Neural progenitor cell (in vitro differentiated cells): Measurements from ENCODE around the gene DPYD. TPM values are rescaled to one million over a fixed set of nuclear protein-coding genes. Genes with fewer than 3 reads are reported as not detected.

Source experiments
- DNase-seq: peaks from one replicate; pipeline ENCODE4 v3.0.0-alpha.2; 2016; ENCODE audit warnings: low spot score
- H2AFZ ChIP-seq: fragments of 200-600 bp; sonication (generic); replicated peaks from 2 replicates; pipeline ENCODE4 v1.6.1; 2016; ENCODE audit warnings: antibody characterized with exemption
- H3F3A ChIP-seq: fragments of 200-600 bp; sonication (generic); 2 replicates; pipeline ENCODE4 v1.6.1; 2016; ENCODE audit warnings: antibody characterized with exemption, low read depth
- H3K27ac ChIP-seq: fragments of 200-600 bp; sonication (generic); 2 replicates; pipeline ENCODE4 v1.5.1; 2016; ENCODE audit warnings: mild to moderate bottlenecking
- H3K27me3 ChIP-seq: fragments of 200-600 bp; sonication (generic); 2 replicates; pipeline ENCODE4 v1.6.1; 2016; ENCODE audit warnings: mild to moderate bottlenecking, moderate library complexity
- H3K36me3 ChIP-seq: fragments of 200-600 bp; sonication (generic); 2 replicates; pipeline ENCODE4 v1.5.1; 2016
- H3K4me1 ChIP-seq: fragments of 200-600 bp; sonication (generic); 2 replicates; pipeline ENCODE4 v1.6.1; 2016; ENCODE audit warnings: mixed run types
- H3K4me2 ChIP-seq: fragments of 200-600 bp; sonication (generic); 2 replicates; pipeline ENCODE4 v1.6.1; 2016
- H3K4me3 ChIP-seq: fragments of 200-600 bp; sonication (generic); 2 replicates; pipeline ENCODE4 v1.5.1; 2016
- H3K79me2 ChIP-seq: fragments of 200-600 bp; sonication (generic); 2 replicates; pipeline ENCODE4 v1.6.1; 2016; ENCODE audit warnings: low read depth
- H3K9ac ChIP-seq: fragments of 200-600 bp; sonication (generic); 2 replicates; pipeline ENCODE4 v1.6.1; 2016
- H3K9me3 ChIP-seq: fragments of 200-600 bp; sonication (generic); 2 replicates; pipeline ENCODE4 v1.5.1; 2016; ENCODE audit warnings: low read depth
- H4K20me1 ChIP-seq: fragments of 200-600 bp; sonication (generic); 2 replicates; pipeline ENCODE4 v1.6.1; 2016; ENCODE audit warnings: low read depth
- H3K27ac Mint-ChIP-seq: 3 replicates; pipeline ENCODE4 v1.8.0; 2021; ENCODE audit warnings: mixed read lengths
- H3K27me3 Mint-ChIP-seq: 2 replicates; pipeline ENCODE4 v1.8.0; 2022; ENCODE audit warnings: low read depth, mild to moderate bottlenecking, inconsistent platforms, moderate library complexity, mixed read lengths; ENCODE audit not compliant: insufficient read depth
- H3K36me3 Mint-ChIP-seq: 3 replicates; pipeline ENCODE4 v1.8.0; 2021; ENCODE audit warnings: mixed read lengths
- H3K4me1 Mint-ChIP-seq: 3 replicates; pipeline ENCODE4 v1.8.0; 2021; ENCODE audit warnings: mixed read lengths
- H3K4me3 Mint-ChIP-seq: 3 replicates; pipeline ENCODE4 v1.8.0; 2021; ENCODE audit warnings: mild to moderate bottlenecking, moderate library complexity, mixed read lengths
- H3K9me3 Mint-ChIP-seq: 3 replicates; pipeline ENCODE4 v1.8.0; 2020; ENCODE audit warnings: mixed read lengths
- CTCF ChIP-seq: fragments of 200-600 bp; sonication (generic); IDR thresholded peaks from 2 replicates; pipeline ENCODE4 v1.5.1; 2017; ENCODE audit warnings: antibody characterized with exemption, mild to moderate bottlenecking
- EZH2 ChIP-seq: fragments of 200-600 bp; sonication (generic); IDR thresholded peaks from 2 replicates; pipeline ENCODE4 v1.6.1; 2017; ENCODE audit warnings: antibody characterized with exemption, mild to moderate bottlenecking, moderate library complexity
- EZH2phosphoT487 ChIP-seq: fragments of 200-600 bp; sonication (generic); IDR thresholded peaks from 2 replicates; pipeline ENCODE4 v1.6.1; 2017; ENCODE audit warnings: antibody characterized with exemption
- total RNA-seq: library from RNA; depleted of rRNA; stranded (reverse); fragments of >200 nt; gene quantifications from 2 replicates; pipeline ENCODE4 v1.2.3, GENCODE V29; 2015; ENCODE audit warnings: low replicate concordance

DPYD gene
- total RNA-seq, 1 donor from 2014 or later = 0.43 TPM

GRCh38 chr1:97844552-97845089, 76.2 kb downstream of the DPYD start:
- H4K20me1 ChIP-seq = no peaks in the 10 kb centered on the region
- H3K27me3 ChIP-seq = no peaks in the 10 kb centered on the region
- TF ChIP-seq EZH2phosphoT487 = no peak
- no peak for TF ChIP-seq EZH2
- no peak for TF ChIP-seq CTCF
- peaks cover 4% of the 10 kb centered on the region for H3K9me3 Mint-ChIP-seq
- no peak for DNase-seq
- peaks cover 2% of the 10 kb centered on the region for H3K4me1 Mint-ChIP-seq
- H3K4me1 ChIP-seq = no peaks in the 10 kb centered on the region
- no peaks in the 10 kb centered on the region for H3K36me3 ChIP-seq
- H3K79me2 ChIP-seq = no peaks in the 10 kb centered on the region
- H3K27ac Mint-ChIP-seq = no peak overlapping the region
- H3K27ac ChIP-seq = no peak overlapping the region
- H3K9ac ChIP-seq = no peak overlapping the region
- no peaks in the 10 kb centered on the region for H3K9me3 ChIP-seq
- peaks cover 2% of the 10 kb centered on the region for H3K27me3 Mint-ChIP-seq
- H3K4me2 ChIP-seq = no peak overlapping the region
- H3K4me3 ChIP-seq = no peak overlapping the region
- H2AFZ ChIP-seq = no peak overlapping the region
- no peak overlapping the region for H3K4me3 Mint-ChIP-seq
- no peaks in the 10 kb centered on the region for H3K36me3 Mint-ChIP-seq
- no peaks in the 10 kb centered on the region for H3F3A ChIP-seq

- H3K36me3 ChIP-seq = no peaks in the 10 kb centered on the region
- no peaks in the 10 kb centered on the region for H3F3A ChIP-seq
- no peak for TF ChIP-seq EZH2phosphoT487
- no peak for TF ChIP-seq CTCF
- TF ChIP-seq EZH2 = no peak
- H3K4me2 ChIP-seq = no peak overlapping the region
- no peak overlapping the region for H3K27ac ChIP-seq
- no peaks in the 10 kb centered on the region for H4K20me1 ChIP-seq
- peaks cover 2% of the 10 kb centered on the region for H3K27me3 Mint-ChIP-seq
- no peaks in the 10 kb centered on the region for H3K79me2 ChIP-seq
- H3K4me3 Mint-ChIP-seq = no peak overlapping the region
- H2AFZ ChIP-seq = no peak overlapping the region
- no peaks in the 10 kb centered on the region for H3K27me3 ChIP-seq
- H3K9ac ChIP-seq = no peak overlapping the region
- H3K4me1 Mint-ChIP-seq = peaks cover 2% of the 10 kb centered on the region
- H3K4me3 ChIP-seq = no peak overlapping the region
- H3K9me3 ChIP-seq = no peaks in the 10 kb centered on the region
- H3K4me1 ChIP-seq = no peaks in the 10 kb centered on the region
- H3K9me3 Mint-ChIP-seq = peaks cover 4% of the 10 kb centered on the region
- DNase-seq = no peak
- H3K36me3 Mint-ChIP-seq = no peaks in the 10 kb centered on the region
- no peak overlapping the region for H3K27ac Mint-ChIP-seq
Measured at GRCh38 chr1:97841338-97841737, 79.5 kb downstream of the DPYD start.

GRCh38 chr1:97837161-97837560, 83.7 kb downstream of the DPYD start:
- Mint-ChIP-seq H3K4me1 (no peaks in the 10 kb centered on the region), H3K9me3 (no peaks in the 10 kb centered on the region), H3K4me3 (no peak overlapping the region), H3K36me3 (no peaks in the 10 kb centered on the region), H3K27ac (no peak overlapping the region), H3K27me3 (no peaks in the 10 kb centered on the region)
- Histone ChIP-seq H2AFZ (no peak overlapping the region), H3K4me3 (no peak overlapping the region), H3K27ac (no peak overlapping the region), H3K27me3 (no peaks in the 10 kb centered on the region), H3K9me3 (no peaks in the 10 kb centered on the region), H3F3A (no peaks in the 10 kb centered on the region), H3K4me1 (no peaks in the 10 kb centered on the region), H3K79me2 (no peaks in the 10 kb centered on the region), H3K9ac (no peak overlapping the region), H3K4me2 (no peak overlapping the region), H3K36me3 (no peaks in the 10 kb centered on the region), H4K20me1 (no peaks in the 10 kb centered on the region)
- TF ChIP-seq EZH2phosphoT487 = no peak
- TF ChIP-seq CTCF = no peak
- TF ChIP-seq EZH2 = no peak
- no peak for DNase-seq
